GM10847 (cell line): ENCODE results near the gene PSMD7.

Experiments used
- POLR2A ChIP-seq: IDR thresholded peaks from 2 replicates; pipeline ENCODE4 v1.6.1; 2011; ENCODE audit not compliant: insufficient read length; ENCODE audit errors: extremely low read depth

The PSMD7 gene

DNA sequence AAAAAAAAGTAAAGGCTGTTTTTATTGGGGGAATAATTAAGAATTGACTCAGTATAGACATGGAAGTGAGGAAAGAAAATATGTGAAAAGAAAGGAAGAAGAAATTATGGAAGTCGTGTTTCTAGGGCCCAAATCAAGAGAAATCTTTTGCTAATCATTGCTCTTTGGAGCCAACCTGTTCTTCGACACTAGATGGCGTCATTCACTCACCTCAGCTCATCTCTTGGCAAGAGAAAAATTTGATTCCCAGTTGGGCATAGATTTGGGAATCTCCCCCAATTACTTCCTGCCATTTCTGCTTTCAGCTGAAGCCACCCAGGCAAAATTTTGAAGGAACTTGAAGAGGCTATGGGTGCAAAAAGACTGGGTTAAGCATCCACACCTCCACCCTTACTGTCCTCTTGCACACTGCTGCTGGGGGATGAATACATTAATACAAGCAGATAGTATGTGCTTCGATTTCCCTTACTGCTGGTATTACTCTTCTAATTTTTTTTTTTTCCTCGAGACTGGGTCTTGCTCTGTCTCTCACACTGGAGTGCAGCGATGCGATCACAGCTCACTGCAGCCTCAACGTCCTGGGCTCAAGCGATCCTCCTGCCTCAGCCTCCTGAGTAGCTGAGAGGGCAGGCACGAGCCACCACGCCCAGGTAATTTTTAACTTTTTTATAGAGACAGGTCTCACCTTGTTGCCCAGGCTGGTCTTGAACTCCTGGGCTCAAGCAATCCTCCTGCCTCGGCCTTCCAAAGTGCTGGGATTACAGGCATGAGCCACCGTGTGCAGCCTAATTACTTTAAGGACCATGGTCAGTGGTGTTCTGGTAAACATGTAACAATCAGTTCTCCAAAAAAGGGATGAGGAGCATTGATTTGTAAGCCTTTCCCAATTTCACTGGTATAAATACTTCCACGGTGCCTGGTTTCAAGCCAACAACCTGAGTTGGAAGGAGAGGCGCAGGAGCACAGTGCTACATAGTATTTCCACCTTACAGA, 13.5 kb downstream of the PSMD7 start:
- TF ChIP-seq POLR2A: no peak

- no peak for TF ChIP-seq POLR2A
Observed at GRCh38 chr16:74315059-74315458, 18.4 kb downstream of the PSMD7 start.

DNA sequence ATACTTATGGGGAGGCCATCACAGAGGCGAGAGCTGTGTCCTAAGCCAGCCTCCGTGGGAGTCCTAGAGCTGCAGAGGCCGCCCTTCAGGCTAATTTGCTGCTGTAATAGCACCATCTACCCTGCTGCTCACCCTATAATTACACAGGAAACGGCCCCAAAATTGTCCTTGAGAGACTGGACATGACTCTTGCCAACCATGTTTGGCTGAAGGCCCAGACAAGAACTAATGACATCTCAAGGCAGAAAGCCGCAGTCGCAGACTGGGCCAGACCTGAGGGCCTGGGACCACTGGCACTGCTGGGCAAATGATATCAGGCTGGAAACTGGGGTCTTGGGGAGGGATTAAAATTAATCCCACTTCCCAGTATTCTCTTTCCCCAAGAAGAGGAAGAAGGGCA, 24.1 kb downstream of the PSMD7 start:
- no peak for TF ChIP-seq POLR2A

- no peak for TF ChIP-seq POLR2A
Observed at GRCh38 chr16:74321356-74321755, 24.7 kb downstream of the PSMD7 start.

- no peak for TF ChIP-seq POLR2A
Observed at GRCh38 chr16:74322301-74322710, 25.7 kb downstream of the PSMD7 start.

DNA sequence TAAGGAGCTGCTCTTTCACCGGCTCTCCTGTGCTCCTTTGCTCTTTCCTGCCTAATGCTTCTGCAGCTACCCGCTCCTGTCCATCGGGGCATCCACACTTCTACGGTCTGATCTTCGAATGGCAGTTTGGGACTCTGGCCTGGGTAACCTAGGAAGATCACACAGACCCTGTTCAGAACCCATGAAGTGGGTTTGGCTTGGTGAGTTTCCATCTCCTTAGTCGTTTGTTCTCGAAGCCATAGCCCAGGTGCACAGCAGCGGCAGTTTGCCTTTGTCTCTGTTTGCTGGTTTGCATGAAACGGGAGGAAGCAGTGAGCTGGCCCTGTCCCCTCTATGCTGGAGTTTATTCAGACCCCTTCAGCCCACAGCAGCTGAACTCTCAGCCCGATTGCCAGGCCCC, 29.0 kb downstream of the PSMD7 start:
- TF ChIP-seq POLR2A: no peak
